Measurements from ENCODE around the gene EOMES.

EOMES gene

GRCh38 chr3:27720899-27721716, 1.0 kb downstream of the EOMES start:
- DNase-seq (ENCODE audit: low spot score), result no peak

GRCh38 chr3:27719314-27720003, 2.7 kb downstream of the EOMES start:
- DNase-seq (ENCODE audit: low spot score), result no peak

- DNase-seq (ENCODE audit: low spot score), result no peak
These were observed 3.7 kb downstream of the EOMES start for GRCh38 chr3:27718459-27718858.

- no peak for DNase-seq (ENCODE audit: low spot score)
These were observed 4.8 kb downstream of the EOMES start for GRCh38 chr3:27717200-27717852.

GRCh38 chr3:27716309-27716708, 5.8 kb downstream of the EOMES start:
- no peak for DNase-seq (ENCODE audit: low spot score)

- no peak for DNase-seq (ENCODE audit: low spot score)
These were observed 6.3 kb downstream of the EOMES start for GRCh38 chr3:27715863-27716262.

GRCh38 chr3:27715454-27715806, 6.7 kb downstream of the EOMES start:
- no peak for DNase-seq (ENCODE audit: low spot score)

- no peak for DNase-seq (ENCODE audit: low spot score)
These were observed 7.2 kb downstream of the EOMES start for GRCh38 chr3:27714692-27715453.

GRCh38 chr3:27714146-27714526, 8.0 kb downstream of the EOMES start:
- no peak for DNase-seq (ENCODE audit: low spot score)

GRCh38 chr3:27713435-27714145, 8.5 kb downstream of the EOMES start:
- no peak for DNase-seq (ENCODE audit: low spot score)

- no peak for DNase-seq (ENCODE audit: low spot score)
These were observed 9.1 kb downstream of the EOMES start for GRCh38 chr3:27713078-27713423.

GRCh38 chr3:27712136-27713077, 9.7 kb downstream of the EOMES start:
- DNase-seq (ENCODE audit: low spot score), result peak; percentile 81

GRCh38 chr3:27708250-27708649, 13.9 kb downstream of the EOMES start:
- no peak for DNase-seq (ENCODE audit: low spot score)

- DNase-seq (ENCODE audit: low spot score), result no peak
These were observed 23.1 kb downstream of the EOMES start for GRCh38 chr3:27699067-27699466.

- DNase-seq (ENCODE audit: low spot score), result no peak
These were observed 25.2 kb downstream of the EOMES start for GRCh38 chr3:27696906-27697305.

- DNase-seq (ENCODE audit: low spot score), result no peak
These were observed 26.5 kb downstream of the EOMES start for GRCh38 chr3:27695636-27696035.

- no peak for DNase-seq (ENCODE audit: low spot score)
These were observed 34.1 kb downstream of the EOMES start for GRCh38 chr3:27688053-27688452.

- DNase-seq (ENCODE audit: low spot score), result no peak
These were observed 35.5 kb downstream of the EOMES start for GRCh38 chr3:27686642-27687041.

- DNase-seq (ENCODE audit: low spot score), result no peak
These were observed 36.6 kb downstream of the EOMES start for GRCh38 chr3:27685474-27685873.

GRCh38 chr3:27684302-27684701, 37.8 kb downstream of the EOMES start:
- no peak for DNase-seq (ENCODE audit: low spot score)

Measured in CD4-positive, alpha-beta T cell treated with Interleukin-6 at 100 ng/mL for 8 hours (primary cell).